ENCODE results near the gene VBP1. TPM values are rescaled to one million over a fixed set of nuclear protein-coding genes. Genes with fewer than 3 reads are reported as not detected.
"Not testable (repeated sequence)": the region's sequence is repeated elsewhere in the genome, so short reads cannot be mapped to it uniquely, and the experiment has no call there.

VBP1 gene, protein sequence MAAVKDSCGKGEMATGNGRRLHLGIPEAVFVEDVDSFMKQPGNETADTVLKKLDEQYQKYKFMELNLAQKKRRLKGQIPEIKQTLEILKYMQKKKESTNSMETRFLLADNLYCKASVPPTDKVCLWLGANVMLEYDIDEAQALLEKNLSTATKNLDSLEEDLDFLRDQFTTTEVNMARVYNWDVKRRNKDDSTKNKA
- 126 and 140 TPM in 2 replicates for total RNA-seq (2014; rRNA removed; shearing (Covaris generic))

DNA sequence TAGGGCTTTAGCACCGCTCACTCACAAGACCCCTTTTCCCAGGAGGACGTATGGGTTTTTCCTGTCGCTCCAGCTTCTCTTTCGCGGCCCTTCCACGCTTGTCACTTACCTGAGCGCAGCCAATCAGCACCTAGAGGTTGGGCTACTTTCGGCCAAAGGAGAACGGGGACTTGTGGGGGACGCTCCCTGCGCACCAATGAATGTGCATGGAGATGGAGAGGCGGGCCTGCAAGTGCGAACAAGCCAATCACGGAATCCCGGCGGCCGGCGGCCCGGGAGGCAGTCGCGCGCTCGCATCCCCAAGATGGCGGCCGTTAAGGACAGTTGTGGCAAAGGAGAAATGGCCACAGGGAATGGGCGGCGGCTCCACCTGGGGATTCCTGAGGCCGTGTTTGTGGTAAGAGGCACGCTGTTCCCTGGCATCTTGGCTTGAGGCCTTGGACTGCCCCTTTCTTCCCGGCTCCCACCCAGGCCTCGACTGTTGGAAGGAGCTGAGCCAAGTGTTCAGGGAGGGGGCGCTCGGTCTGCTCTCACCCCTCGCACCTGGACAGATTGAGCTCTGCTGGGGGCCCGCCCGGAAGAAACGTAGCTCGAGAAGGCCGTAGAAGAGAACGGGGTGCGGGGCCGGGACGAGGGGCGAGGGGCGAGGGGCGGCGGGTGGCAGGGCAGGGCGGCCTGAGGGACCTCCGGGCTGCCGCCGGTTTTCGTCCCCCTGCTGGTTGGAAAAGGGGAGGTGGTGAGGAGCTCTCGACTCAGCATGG is at the start of gene VBP1:
Gene VBP1 (plus strand): TSS at position 282 of the 761 bp plus-strand sequence. CDS start 23 bp downstream, at position 305.
- peak; percentile 97 for DNase-seq (ENCODE audit: low spot score)

DNA sequence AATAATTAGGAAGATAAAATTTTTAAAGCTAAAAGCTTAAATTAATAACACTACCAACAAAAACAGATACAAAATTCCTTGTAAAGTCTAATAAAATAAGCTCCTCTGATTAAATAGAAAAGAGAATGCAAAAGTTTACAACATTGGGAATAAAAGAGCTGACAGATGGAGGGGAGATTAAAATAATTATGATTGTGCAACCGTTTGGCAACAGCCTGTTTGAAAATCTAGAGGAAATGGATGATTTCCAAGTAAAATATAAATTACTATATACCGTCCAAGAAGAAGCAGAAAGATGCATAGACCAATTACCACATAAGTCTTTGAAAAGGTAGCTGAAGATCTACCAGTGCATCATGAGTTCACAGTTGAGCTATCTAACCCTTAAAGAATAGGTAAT is 46.4 kb upstream of the VBP1 start:
- no peak for DNase-seq (ENCODE audit: low spot score)

DNA sequence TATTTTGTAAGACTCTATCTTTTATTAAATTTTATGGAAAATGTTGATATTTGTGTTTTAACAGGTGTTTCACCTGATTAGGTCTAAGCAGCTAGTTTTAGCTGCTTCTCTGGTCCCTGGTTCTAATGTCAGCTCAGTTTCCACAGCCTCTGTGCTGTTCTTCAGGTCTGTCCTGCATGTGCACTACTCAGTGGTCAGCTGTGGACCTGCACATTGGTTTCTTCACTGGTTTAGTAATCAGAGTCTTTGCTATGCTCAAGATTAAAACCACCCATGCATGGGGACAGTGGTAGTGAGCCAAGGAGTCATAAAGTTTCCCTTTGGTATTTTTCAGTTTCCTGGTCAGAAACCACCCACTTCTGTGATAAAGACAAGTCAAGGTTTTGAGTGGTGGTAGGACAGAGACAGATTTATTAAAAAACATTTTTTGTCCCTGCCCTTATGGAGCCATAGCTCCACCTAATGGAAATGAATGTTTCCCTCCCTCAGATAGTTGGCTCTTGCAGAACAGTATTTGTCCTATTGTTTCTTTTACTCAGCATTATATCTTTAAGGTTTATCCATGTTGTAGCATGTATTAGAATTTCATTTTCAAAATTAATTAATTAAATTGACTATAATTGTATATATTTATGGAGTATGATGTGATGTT is 36.8 kb upstream of the VBP1 start:
- DNase-seq (ENCODE audit: low spot score), result no peak

DNA sequence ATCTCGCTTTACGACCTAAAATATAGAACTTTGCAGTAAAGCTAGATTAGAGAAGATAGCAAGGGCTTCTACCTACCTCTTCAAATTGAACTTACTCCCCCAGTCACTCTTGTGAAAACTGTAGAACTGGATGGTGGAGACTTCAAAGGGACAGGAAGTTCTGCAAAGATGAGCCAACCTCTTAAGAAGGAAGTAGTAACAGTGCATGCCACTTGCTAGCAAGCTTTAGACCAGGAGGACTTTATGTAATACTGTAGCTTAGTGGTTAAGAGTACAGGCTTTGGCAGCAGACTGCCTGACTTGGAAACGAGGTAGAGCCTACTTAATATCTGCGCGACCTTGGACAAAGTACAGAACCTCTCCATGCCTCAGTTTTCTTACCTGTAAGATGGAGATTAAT is 27.5 kb upstream of the VBP1 start:
- no peak for DNase-seq (ENCODE audit: low spot score)

DNA sequence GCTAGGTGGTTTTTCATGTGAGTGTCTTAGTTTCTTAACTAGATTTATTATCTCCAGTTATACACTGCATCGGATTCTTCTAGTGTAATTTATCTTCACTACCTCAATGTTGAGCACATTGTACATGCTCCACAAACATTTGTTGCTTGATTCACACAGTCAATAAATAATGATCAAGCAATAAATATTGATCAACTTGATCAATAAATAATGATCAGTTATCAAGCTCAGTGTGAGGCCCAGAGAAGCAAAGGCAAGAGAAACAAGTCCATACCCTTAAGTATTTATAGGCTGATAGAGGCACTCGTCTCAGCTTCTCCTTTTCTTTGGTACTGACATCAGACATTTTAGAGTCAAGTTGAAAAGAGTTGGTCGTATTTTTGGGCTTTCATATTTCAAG is 5.1 kb upstream of the VBP1 start:
- DNase-seq (ENCODE audit: low spot score), result no peak

DNA sequence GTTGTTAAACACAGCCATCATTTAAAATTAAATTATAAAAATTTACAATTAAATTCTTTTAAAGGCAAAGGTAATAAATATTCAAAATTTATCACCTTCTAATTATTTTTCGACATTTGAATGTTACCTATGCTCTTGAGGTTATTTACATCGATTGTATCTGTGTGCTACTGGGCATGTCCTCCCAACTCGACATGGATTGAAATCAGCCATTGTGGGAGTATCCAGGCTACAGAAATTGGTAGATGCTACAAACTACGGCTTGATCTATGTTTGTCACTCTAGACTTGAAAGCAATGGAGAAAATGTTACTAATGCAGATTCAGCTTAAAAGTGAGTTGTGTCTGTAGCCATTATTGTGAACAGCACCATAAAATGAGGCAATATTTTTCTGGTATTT is 2.5 kb upstream of the VBP1 start:
- DNase-seq (ENCODE audit: low spot score), result no peak

DNA sequence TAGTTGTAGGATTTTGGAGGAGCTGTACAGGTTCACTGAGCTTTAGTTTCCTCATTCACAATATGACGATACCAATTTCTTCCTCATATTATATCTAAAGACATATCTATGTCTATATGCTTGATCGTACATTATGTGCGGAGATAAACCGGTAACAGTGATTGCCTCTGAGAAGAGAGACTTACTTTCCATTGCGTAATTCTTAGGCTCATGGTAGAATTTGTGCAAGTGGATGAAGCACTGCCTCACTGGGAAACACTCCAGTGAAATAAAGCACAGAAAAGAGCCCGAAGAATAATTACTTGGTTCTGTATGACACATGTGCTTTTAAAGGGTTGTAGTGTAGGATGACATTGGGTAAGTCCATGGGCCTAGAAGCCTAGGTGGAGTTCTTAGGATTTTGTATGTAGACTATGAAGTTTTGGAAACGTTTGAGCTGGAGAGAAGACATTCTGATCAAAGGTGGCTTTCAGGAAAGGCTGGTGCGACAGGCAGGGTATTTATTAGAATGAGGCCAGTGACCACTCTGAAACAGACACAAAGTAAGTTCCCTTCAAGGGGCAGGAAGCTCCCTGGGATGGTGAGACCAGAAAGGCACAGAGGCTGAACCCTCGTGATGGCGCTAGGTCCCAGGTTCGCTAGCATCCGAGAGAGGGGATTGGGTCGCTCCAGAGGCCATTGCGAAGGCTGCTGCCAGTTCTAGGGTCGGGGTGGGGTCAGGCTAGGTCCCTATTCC is 649 bp upstream of the VBP1 start:
- no peak for DNase-seq (ENCODE audit: low spot score)

DNA sequence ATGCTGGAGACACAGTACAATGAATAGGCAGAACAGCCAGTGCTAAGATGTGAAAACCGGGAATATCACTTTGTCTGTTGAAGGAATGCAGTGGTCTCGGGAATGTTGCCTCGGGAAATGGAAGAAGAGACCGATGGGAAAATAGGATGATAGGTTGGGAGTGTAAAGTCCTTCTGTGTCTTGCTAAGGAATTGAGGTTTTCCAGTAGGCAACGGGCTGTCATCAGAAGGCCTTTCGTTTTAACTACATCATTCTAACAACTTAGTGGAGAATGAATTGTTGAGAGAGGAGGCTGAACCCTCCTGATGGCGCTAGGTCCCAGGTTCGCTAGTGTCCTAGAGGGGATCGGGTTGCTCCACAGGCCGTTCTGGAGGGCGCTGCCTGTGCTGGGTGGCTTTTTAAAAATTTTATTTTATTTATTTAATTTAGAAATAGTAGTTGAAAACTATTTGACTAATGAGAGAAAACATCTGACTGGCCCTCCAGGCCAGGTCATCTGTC is 730 bp downstream of the VBP1 start:
- no peak for DNase-seq (ENCODE audit: low spot score)

DNA sequence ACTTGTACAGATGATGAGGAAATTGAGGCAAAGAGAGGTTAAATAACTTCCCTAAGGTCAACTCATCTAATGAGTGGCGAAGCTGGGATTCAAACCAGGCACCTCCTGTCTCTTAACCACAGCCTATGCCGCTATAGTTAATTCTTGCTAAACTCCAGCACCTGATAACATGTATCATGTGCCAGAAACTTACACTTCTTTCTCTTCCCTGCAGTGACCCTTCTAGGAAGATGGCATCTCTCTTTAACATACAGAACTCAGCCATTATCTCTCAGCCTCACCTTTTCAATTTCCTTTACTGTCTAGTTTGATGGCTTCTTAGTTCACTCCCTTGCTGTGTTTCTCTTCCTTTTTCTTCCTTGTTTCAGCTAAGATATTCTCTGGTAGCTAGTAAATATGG is 2.5 kb downstream of the VBP1 start:
- DNase-seq (ENCODE audit: low spot score), result no peak

DNA sequence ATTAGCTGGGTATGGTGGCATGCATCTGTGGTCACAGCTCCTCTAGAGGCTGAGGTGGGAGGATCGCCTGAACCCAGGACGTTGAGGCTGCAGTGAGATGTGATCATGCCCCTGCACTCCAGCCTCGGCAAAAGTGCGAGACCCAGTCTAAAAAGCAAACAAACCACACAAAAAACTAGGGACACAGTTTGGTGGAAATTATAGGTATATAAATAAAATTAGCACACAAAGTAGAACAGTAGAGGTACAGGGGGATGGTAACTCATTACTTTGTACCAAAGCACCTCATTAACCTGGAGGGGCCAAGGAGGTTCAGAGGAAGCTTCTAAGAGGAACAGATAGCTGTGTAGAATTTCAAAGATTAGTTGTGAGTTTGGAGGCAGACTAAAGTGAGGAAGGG is 5.1 kb downstream of the VBP1 start:
- DNase-seq (ENCODE audit: low spot score), result no peak

DNA sequence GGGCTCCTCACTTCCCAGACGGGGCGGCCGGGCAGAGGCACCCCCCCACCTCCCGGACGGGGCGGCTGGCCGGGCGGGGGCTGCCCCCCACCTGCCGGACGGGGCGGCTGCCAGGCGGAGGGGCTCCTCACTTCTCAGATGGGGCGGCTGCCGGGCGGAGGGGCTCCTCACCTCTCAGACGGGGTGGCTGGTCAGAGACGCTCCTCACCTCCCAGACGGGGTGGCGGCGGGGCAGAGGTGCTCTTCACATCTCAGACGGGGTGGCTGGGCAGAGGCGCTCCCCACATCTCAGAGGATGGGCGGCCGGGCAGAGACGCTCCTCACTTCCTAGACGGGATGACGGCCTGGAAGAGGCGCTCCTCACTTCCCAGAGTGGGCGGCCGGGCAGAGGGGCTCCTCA is 7.5 kb downstream of the VBP1 start:
- not testable (repeated sequence) for DNase-seq (ENCODE audit: low spot score)

DNA sequence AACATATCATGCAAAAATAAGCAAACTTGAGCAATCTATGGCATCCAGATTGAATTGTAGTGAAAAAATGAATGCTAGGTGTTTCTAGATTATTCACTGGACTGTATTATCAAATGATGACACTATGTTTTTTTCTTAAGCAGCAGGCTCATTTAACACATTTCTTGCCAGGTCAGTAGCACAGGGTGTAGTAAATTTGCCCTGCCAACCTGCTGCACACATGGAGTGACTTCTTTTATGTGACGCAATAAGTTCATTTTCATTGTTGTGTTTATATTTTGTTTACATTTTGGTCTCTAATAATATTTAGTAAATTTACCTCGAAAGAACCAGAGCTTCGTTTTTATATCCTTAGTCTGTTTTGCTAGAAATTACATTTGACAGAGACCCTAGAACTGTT is 9.5 kb downstream of the VBP1 start:
- DNase-seq (ENCODE audit: low spot score), result no peak

DNA sequence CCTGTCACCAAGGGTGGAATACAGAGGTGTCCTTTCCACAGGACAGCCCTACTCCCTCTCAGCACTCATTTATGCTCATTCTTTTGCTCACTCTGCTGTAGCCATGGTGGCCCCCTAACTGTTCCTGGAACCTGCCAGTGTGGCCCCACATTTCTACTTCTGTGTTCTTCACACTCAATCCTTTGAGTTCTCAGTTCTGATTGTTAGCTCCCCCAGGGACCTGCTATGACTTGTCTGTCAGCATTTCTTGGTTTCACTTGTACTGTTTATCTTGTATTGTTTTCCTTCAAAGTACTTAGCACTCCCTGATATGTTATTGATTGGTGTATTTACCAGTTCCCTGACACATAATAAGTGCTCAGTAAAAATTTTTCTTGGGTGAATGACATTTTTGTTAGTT is 14.9 kb downstream of the VBP1 start:
- DNase-seq (ENCODE audit: low spot score), result no peak

DNA sequence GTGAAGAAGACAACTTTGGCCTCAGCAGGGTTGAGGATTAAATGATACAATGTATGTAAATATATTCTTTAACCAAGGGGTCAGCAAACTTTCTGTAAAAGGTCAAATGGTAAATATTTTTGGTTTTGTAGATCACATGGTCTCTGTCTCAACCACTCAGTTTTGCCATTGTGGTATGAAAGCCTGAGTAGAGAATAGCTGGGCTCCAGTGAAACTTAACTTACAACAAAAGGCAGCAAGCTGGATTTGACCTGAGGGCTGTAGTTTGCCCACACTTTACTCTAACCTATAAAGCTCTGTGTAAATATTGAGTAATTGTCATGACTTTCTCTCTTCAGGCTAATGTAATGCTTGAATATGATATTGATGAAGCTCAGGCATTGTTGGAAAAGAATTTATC is 19.6 kb downstream of the VBP1 start:
- no peak for DNase-seq (ENCODE audit: low spot score)

DNA sequence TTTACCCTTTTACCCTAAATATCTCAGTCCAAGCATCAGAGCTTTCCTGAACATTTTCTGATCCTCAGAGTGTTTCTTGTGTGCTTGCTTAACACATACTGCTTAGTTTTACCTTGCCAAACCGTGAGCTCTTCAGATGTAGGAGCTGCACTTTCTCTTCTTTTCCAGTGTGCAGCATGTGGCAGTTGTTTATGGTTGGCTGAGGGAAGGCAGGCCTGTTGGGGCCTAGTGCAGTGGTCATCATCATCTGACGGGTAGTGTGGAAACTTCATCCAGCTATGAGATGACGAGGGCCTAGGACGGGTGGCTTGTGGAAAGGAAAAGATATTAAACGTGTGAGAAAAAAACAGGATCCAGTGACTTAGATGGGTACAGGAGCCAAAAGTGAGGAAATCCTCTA is 21.5 kb downstream of the VBP1 start:
- no peak for DNase-seq (ENCODE audit: low spot score)

DNA sequence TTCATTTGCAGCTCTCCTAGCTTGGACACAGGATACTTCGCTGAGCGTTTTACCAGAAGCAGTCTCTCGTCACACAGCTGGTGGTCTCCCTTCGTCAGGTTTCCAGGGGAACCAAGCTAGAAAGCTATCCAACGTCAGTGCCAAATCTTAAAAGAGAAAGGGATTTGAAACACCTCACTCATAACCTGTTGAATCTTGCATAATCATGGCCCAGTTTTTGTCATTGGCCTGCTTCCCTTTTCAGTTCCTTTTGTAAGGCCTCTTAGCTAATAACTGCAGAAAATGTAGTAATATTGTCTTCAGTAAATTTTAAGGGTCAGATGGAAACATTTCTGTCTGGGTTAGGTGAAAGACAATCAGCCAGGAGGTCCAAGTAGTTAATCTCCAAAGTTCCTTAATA is 26.0 kb downstream of the VBP1 start:
- DNase-seq (ENCODE audit: low spot score), result no peak

DNA sequence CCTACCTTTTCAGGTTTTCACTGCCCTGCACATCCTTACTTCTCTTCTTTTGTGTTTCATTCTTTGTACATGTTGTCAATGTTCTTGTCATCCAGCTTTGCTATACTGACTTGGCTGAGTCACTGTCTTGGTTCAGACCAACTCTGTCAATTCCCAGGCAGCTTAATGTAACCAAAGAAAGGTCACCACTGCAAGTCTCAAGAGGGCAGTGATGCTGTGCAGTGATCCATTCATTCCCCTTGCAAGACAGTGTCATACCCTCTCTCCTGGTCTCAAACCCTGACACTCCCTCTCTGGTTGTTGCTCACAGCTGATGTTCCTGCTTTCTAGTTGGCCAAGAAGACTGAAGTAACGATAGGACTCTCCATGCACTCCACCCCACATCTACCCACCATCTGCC is 30.5 kb downstream of the VBP1 start:
- no peak for DNase-seq (ENCODE audit: low spot score)

DNA sequence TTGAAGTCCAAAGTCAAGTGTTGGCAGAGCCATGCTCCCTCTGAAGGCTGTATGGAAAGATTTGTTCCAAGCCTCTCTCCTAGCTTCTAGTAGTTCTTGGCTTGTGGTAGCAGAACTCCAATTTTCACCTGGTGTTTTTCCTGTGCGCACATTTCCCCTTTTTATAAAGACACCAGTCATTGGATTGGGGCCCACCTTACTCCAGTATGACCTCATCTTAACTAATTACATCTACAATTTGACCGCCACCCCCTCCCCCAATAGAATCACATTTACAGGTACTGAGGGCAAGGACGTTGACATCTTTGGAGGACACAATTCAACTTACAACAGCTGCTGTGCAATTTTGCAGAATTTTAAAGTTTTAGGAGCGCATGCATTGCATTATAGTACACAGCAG is 31.2 kb downstream of the VBP1 start:
- DNase-seq (ENCODE audit: low spot score), result no peak

DNA sequence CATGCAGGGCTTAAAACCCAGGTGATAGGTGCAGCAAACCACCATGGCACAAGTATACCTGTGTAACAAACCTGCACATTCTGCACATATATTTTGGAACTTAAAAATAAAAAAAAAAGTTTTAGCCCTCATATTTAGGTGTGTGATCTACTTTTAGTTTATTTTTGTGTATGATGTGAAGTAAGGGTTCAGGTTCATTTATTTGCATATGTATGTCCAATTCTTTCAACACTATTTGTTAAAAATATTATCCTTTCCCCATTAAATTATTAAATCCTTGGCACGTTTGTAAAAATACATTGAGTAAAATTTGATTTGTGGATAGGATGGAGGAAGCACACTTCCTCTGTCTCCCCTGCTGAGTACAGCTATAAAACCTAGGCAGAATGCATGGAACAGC is 35.1 kb downstream of the VBP1 start:
- DNase-seq (ENCODE audit: low spot score), result no peak

DNA sequence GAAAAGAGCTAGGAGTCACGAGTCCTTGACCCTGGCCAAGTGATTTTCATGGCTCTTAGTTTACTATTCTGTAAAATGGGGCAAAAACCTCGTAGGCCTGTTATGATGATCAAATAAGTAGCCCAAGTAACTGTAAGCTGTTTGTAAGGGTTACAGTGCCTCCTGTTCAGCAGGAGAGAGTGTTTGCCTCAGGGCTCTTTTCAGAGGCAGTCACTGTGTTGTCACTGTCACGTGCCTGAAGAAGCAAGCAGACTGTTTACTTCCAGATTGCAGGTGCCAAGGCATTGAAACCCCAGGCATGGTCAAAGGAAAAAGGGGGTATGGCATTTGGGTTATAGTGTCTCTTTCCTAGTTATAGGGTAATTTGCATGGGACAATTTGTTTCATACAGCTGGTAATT is 43.5 kb downstream of the VBP1 start:
- DNase-seq (ENCODE audit: low spot score), result no peak

DNA sequence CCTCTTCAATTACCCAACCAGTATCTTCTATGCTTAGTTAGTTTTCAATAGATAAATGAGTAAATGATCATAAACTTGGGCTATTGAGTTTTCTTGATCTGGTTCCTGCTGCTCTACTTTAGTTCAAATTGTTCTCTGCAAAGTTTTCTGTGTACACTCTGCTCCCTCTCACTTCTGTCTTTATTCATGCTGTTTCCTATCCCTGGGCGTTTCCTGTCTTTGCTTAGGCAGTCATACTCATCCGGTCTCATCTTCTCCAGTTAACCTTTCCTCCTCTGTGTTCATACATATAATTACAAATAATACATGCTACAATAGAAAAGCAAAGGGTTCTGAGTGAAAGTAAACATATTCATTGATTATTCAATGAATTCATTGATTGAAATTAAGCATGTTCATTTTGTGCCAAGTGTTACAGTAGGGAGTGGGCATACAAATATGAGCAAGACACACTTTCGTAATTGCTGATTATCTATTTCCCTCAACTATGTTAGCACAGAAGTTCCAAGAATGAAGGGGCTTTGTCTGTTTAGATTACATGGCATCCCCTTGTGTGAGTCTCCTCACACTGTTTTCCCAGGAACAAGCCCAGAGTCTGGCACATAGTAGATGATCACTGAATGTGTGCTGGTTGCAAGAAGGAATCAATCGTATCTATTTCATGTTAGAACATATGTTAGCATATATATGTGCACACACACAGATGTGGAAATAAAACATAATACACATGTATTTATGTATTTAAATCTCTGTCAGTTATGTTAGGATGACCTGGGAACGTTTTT is 46.9 kb downstream of the VBP1 start:
- no peak for DNase-seq (ENCODE audit: low spot score)
